DND-41 (cell line): ENCODE measurements around the gene APOF.

ENCODE experiments used
- ATAC-seq: fragments of 200-7000 bp; cut with Tn5 transposase; 3 replicates; pipeline ENCODE4 v1.9.1; 2021; ENCODE audit warnings: low read depth; ENCODE audit not compliant: insufficient read depth
- DNase-seq: peaks from one replicate; pipeline ENCODE4 v3.0.0-alpha.2; 2020
- H2AFZ ChIP-seq: 2 replicates; pipeline ENCODE4 v1.6.0; 2012; ENCODE audit warnings: low read depth, low read length
- H3K27ac ChIP-seq: 2 replicates; pipeline ENCODE4 v1.5.1; 2012; ENCODE audit warnings: low read length, inconsistent platforms
- H3K27me3 ChIP-seq: fragments of 200-600 bp; sonication (generic); 2 replicates; pipeline ENCODE4 v1.6.0; 2012; ENCODE audit warnings: low read length, mild to moderate bottlenecking, inconsistent platforms; ENCODE audit not compliant: insufficient read depth, poor library complexity
- H3K36me3 ChIP-seq: 2 replicates; pipeline ENCODE4 v1.5.1; 2012; ENCODE audit warnings: low read length, inconsistent platforms; ENCODE audit not compliant: insufficient read depth
- H3K4me1 ChIP-seq: 2 replicates; pipeline ENCODE4 v1.5.1; 2012; ENCODE audit warnings: mild to moderate bottlenecking, low read length; ENCODE audit not compliant: insufficient read depth
- H3K4me2 ChIP-seq: 2 replicates; pipeline ENCODE4 v1.6.0; 2012; ENCODE audit warnings: mild to moderate bottlenecking, moderate library complexity, low read length, inconsistent platforms; ENCODE audit not compliant: insufficient read depth
- H3K4me3 ChIP-seq, 2 experiments: fragments of 200-600 bp in 1 of 2; shearing (Covaris generic) in 1 of 2; 2 replicates each; pipeline ENCODE4 v1.5.1; 2012 to 2016; ENCODE audit warnings: inconsistent platforms in 2 of 2, low read length in 2 of 2, mild to moderate bottlenecking in 2 of 2, low read depth in 1 of 2, moderate library complexity in 1 of 2
- H3K79me2 ChIP-seq: 2 replicates; pipeline ENCODE4 v1.6.0; 2012; ENCODE audit warnings: low read length, inconsistent platforms; ENCODE audit not compliant: insufficient read depth
- H3K9ac ChIP-seq: 2 replicates; pipeline ENCODE4 v1.6.0; 2012; ENCODE audit warnings: low read depth, mild to moderate bottlenecking, inconsistent platforms, low read length, moderate library complexity
- H3K9me3 ChIP-seq: 2 replicates; pipeline ENCODE4 v1.5.1; 2012; ENCODE audit warnings: low read length, moderate library complexity, mild to moderate bottlenecking, inconsistent platforms; ENCODE audit not compliant: insufficient read depth, severe bottlenecking
- H4K20me1 ChIP-seq: 2 replicates; pipeline ENCODE4 v1.6.0; 2012; ENCODE audit warnings: low read length; ENCODE audit not compliant: insufficient read depth
- CTCF ChIP-seq: IDR thresholded peaks from 2 replicates; pipeline ENCODE4 v1.5.1; 2012; ENCODE audit warnings: borderline replicate concordance, low read length, moderate library complexity, mild to moderate bottlenecking; ENCODE audit not compliant: poor library complexity, severe bottlenecking; ENCODE audit errors: extremely low read depth
- EZH2 ChIP-seq: IDR thresholded peaks from 3 replicates; pipeline ENCODE4 v1.6.1; 2012; ENCODE audit warnings: borderline replicate concordance, low read depth, mild to moderate bottlenecking, moderate library complexity, low read length, inconsistent platforms; ENCODE audit not compliant: severe bottlenecking

Gene APOF

GRCh38 chr12:56377310-56377988, 14.8 kb upstream of the APOF start:
- Histone ChIP-seq H4K20me1 (no peaks in the 10 kb centered on the region), H3K4me3 (no peak overlapping the region), H3K4me1 (no peaks in the 10 kb centered on the region), H3K36me3 (no peaks in the 10 kb centered on the region), H3K9ac (no peak overlapping the region), H3K4me2 (no peak overlapping the region), H2AFZ (no peak overlapping the region), H3K9me3 (no peaks in the 10 kb centered on the region), H3K79me2 (no peaks in the 10 kb centered on the region), H3K27ac (no peak overlapping the region), H3K27me3 (no peaks in the 10 kb centered on the region)
- DNase-seq, result no peak
- no peak for TF ChIP-seq EZH2
- peak; percentile 16 for TF ChIP-seq CTCF
- ATAC-seq, result no peak

DNA sequence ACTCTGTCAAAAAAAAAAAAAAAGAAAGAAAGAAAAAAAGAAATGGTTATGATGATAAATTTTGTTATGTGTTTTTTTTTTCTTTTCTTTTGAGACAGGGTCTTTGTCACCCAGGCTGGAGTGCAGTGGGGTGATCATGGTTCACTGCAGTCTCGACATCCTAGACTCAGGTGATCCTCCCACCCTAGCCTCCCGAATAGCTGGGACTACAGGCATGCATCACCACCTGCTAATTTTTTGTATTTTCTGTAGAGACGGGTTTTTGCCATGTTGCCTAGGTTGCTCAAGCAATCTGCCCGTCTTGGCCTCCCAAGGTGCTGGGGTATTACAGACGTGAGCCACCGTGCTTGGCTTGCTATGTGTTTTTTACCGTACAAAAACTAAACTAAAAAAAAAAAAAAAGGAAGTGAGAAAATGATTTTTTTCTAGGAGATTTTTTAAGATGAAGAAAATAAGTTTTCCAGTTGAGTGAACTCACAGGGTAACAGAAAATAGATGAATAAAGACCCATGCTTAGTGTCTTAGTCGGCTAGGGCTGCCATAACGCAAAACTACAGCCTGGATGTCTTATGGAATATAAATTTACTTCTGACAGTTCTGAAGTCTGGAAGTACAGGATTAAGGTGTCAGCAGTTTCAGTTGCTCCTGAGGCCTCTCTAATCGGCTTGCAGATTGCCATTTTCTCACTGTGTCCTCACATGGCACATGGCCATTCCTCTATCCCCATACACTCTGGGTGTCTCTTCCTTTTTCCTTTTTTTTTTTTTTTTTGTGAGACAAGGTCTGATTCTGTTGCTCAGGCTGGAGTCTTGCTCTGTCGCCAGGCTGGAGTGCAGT, 13.2 kb upstream of the APOF start:
- no peak overlapping the region for H3K9ac ChIP-seq
- no peak for DNase-seq
- H4K20me1 ChIP-seq, result no peaks in the 10 kb centered on the region
- H3K27me3 ChIP-seq, result no peaks in the 10 kb centered on the region
- no peaks in the 10 kb centered on the region for H3K4me1 ChIP-seq
- H3K79me2 ChIP-seq, result no peaks in the 10 kb centered on the region
- H3K4me3 ChIP-seq, result no peak overlapping the region
- no peaks in the 10 kb centered on the region for H3K9me3 ChIP-seq
- TF ChIP-seq CTCF, result no peak
- no peak for TF ChIP-seq EZH2
- no peak overlapping the region for H2AFZ ChIP-seq
- no peak for ATAC-seq
- H3K27ac ChIP-seq, result no peak overlapping the region
- no peaks in the 10 kb centered on the region for H3K36me3 ChIP-seq
- no peak overlapping the region for H3K4me2 ChIP-seq

DNA sequence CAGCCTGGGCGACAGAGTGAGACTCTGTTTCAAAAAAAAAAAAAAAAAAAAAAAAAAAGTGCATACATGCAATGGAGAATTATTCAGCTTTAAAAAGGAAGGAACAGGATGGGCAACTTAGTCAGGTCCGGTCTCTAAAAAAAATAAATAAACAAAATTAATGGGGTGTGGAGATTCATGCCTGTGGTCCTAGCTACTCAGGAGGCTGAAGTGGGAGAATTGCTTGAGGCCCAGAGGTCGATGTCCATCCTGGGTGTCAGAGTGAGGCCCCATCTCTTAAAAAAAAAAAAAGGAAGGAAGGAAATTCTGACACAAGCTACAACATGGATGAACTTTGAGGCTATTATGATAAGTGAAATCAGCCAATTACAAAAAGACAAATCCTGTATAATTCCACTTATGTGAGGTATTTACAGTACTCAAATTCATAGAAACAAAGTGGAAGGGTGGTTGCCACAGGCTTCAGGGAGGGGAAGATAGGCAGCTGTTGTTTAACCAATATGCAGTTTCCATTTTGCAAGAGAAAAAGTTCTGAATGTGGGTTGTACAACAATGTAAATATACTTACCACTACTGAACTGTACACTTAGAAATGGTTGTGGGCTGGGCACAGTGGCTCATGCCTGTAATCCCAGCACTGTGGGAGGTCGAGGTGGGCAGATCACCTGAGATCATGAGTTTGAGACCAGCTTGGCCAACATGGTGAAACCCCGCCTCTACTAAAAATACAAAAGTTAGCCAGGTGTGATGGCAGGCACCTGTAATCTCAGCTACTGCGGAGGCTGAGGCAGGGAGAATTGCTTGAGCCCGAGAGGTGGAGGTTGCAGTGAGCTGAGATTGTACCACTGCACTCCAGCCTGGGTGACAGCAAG, 12.3 kb upstream of the APOF start:
- H2AFZ ChIP-seq, result no peak overlapping the region
- H3K9ac ChIP-seq, result no peak overlapping the region
- no peak for TF ChIP-seq CTCF
- TF ChIP-seq EZH2, result no peak
- no peaks in the 10 kb centered on the region for H3K9me3 ChIP-seq
- no peak overlapping the region for H3K4me3 ChIP-seq
- DNase-seq (no peak), ATAC-seq (no peak)
- no peak overlapping the region for H3K4me2 ChIP-seq
- no peaks in the 10 kb centered on the region for H3K36me3 ChIP-seq
- H3K4me1 ChIP-seq, result no peaks in the 10 kb centered on the region
- H3K27me3 ChIP-seq, result no peaks in the 10 kb centered on the region
- no peaks in the 10 kb centered on the region for H4K20me1 ChIP-seq
- H3K79me2 ChIP-seq, result no peaks in the 10 kb centered on the region
- no peak overlapping the region for H3K27ac ChIP-seq
